HCT116 (cell line): Measurements from ENCODE around the gene GPRC5A. TPM values are rescaled to one million over a fixed set of nuclear protein-coding genes. Genes with fewer than 3 reads are reported as not detected.
"Not testable (repeated sequence)": the region's sequence is repeated elsewhere in the genome, so short reads cannot be mapped to it uniquely, and the experiment has no call there.

Source experiments
- ATAC-seq: fragments of 200-7000 bp; cut with Tn5 transposase; 2 replicates; pipeline ENCODE4 v1.9.1; 2020; ENCODE audit warnings: mild to moderate bottlenecking, moderate library complexity
- BruUV-seq: library from RNA; stranded (reverse); fragments of 400-500 nt; replicated peaks from 2 replicates; lab custom pipeline; 2021; lab: Mats Ljungman, UMichigan
- CTCF ChIA-PET: fragments of 300-600 bp; sonication (Branson Sonifier 250); formaldehyde crosslinking; loops from one replicate; lab custom pipeline; 2021; ENCODE audit warnings: antibody characterized with exemption; lab: Charles Lee
- POLR2A ChIA-PET: fragments of 300-600, 350-600 bp; sonication (Branson Sonifier 250); formaldehyde crosslinking; loops from one replicate; lab custom pipeline; 2021; ENCODE audit warnings: antibody characterized with exemption; lab: Charles Lee
- RAD21 ChIA-PET, 2 experiments: fragments of 300-600 bp; sonication (Branson Sonifier 250); formaldehyde crosslinking; loops; one replicate each; lab custom pipeline; 2023; ENCODE audit warnings: low total read pairs in 2 of 2; ENCODE audit not compliant: uncharacterized antibody in 2 of 2, unreplicated experiment in 2 of 2, low non-redundant PET in 1 of 2; lab: Charles Lee
- DNase-seq: peaks from one replicate; pipeline ENCODE4 v3.0.0-alpha.2; 2010; ENCODE audit warnings: low read depth, low spot score
- H2AFZ ChIP-seq: fragments of 200-600 bp; shearing (Covaris generic), sonication (generic); 2 replicates; pipeline ENCODE4 v1.6.1; 2017; ENCODE audit warnings: low read depth, mixed run types, mixed read lengths, antibody characterized with exemption, low read length; ENCODE audit not compliant: poor library complexity, severe bottlenecking
- H3K27ac ChIP-seq: 2 replicates; pipeline ENCODE4 v1.5.1; 2012; ENCODE audit warnings: low read depth, low read length
- H3K27me3 ChIP-seq: fragments of 200-600 bp; sonication (generic); 2 replicates; pipeline ENCODE4 v1.6.1; 2016; ENCODE audit warnings: mixed run types, low read length, mixed read lengths; ENCODE audit not compliant: insufficient read depth
- H3K36me3 ChIP-seq, 2 experiments: fragments of 200-500 bp in 1 of 2; fragments of 200-600 bp in 1 of 2; sonication (Bioruptor generic) in 1 of 2; sonication (generic) in 1 of 2; 2 replicates each; pipeline versions ENCODE4 v1.5.1 to v1.6.1; 2014 to 2016; ENCODE audit warnings: low read length in 2 of 2, inconsistent platforms in 1 of 2, mixed read lengths in 1 of 2, mixed run types in 1 of 2; ENCODE audit not compliant: insufficient read depth in 2 of 2, control insufficient read depth in 1 of 2
- H3K4me1 ChIP-seq, 2 experiments: fragments of 200-600 bp in 1 of 2; sonication (generic) in 1 of 2; 2 replicates each; pipeline versions ENCODE4 v1.5.1 to v1.6.1; 2012 to 2017; ENCODE audit warnings: low read length in 2 of 2, inconsistent platforms in 1 of 2, mild to moderate bottlenecking in 1 of 2, mixed read lengths in 1 of 2, mixed run types in 1 of 2, moderate library complexity in 1 of 2; ENCODE audit not compliant: insufficient read depth in 2 of 2, control insufficient read depth in 1 of 2
- H3K4me2 ChIP-seq: fragments of 200-600 bp; sonication (generic); 2 replicates; pipeline ENCODE4 v1.6.1; 2017; ENCODE audit warnings: mixed run types, low read length, mixed read lengths
- H3K4me3 ChIP-seq, 2 experiments: fragments of 200-600 bp in 1 of 2; sonication (generic) in 1 of 2; replicated peaks in 1 of 2; 2 replicates each; pipeline ENCODE4 v1.5.1; 2011 to 2016; ENCODE audit warnings: low read length in 2 of 2, control low read depth in 1 of 2, low read depth in 1 of 2, mild to moderate bottlenecking in 1 of 2, mixed read lengths in 1 of 2, mixed run types in 1 of 2
- H3K79me2 ChIP-seq: fragments of 200-600 bp; sonication (generic); 2 replicates; pipeline ENCODE4 v1.6.1; 2017; ENCODE audit warnings: mild to moderate bottlenecking, mixed run types, low read length, moderate library complexity, mixed read lengths; ENCODE audit not compliant: insufficient read depth
- H3K9ac ChIP-seq: fragments of 200-600 bp; sonication (generic); 2 replicates; pipeline ENCODE4 v1.6.1; 2016; ENCODE audit warnings: low read length, mixed read lengths
- H3K9me2 ChIP-seq: fragments of 200-600 bp; sonication (generic), shearing (Covaris generic); 2 replicates; pipeline ENCODE4 v1.6.1; 2017; ENCODE audit warnings: mixed run types, mild to moderate bottlenecking, moderate library complexity; ENCODE audit not compliant: insufficient read depth
- H3K9me3 ChIP-seq, 2 experiments: fragments of 200-500 bp in 1 of 2; fragments of 200-600 bp in 1 of 2; sonication (Bioruptor generic) in 1 of 2; sonication (generic) in 1 of 2; 2 replicates each; pipeline ENCODE4 v1.6.1; 2014 to 2017; ENCODE audit warnings: low read length in 2 of 2, mixed read lengths in 2 of 2, inconsistent platforms in 1 of 2, low read depth in 1 of 2, mild to moderate bottlenecking in 1 of 2, mixed run types in 1 of 2, moderate library complexity in 1 of 2; ENCODE audit not compliant: control insufficient read depth in 1 of 2, insufficient read depth in 1 of 2
- H4K20me1 ChIP-seq: fragments of 200-600 bp; sonication (generic), shearing (Covaris generic); 2 replicates; pipeline ENCODE4 v1.6.1; 2017; ENCODE audit warnings: mixed run types, mild to moderate bottlenecking, moderate library complexity; ENCODE audit not compliant: insufficient read depth
- POLR2AphosphoS5 ChIP-seq: IDR thresholded peaks from 2 replicates; pipeline ENCODE4 v1.6.1; 2011; ENCODE audit warnings: mild to moderate bottlenecking, low read depth, low read length, moderate library complexity
- RAD21 ChIP-seq: IDR thresholded peaks from 2 replicates; pipeline ENCODE4 v1.6.1; 2012; ENCODE audit warnings: low read depth, mild to moderate bottlenecking
- SIN3A ChIP-seq: IDR thresholded peaks from 2 replicates; pipeline ENCODE4 v1.6.1; 2012; ENCODE audit warnings: low read depth
- SRF ChIP-seq: IDR thresholded peaks from 2 replicates; pipeline ENCODE4 v1.6.1; 2012; ENCODE audit warnings: low read depth
- YY1 ChIP-seq: IDR thresholded peaks from 2 replicates; pipeline ENCODE4 v1.6.1; 2011; ENCODE audit warnings: low read length, low read depth, moderate library complexity, mild to moderate bottlenecking; ENCODE audit not compliant: insufficient replicate concordance; ENCODE audit errors: extremely low read depth
- intact Hi-C: fragments of 100-400 bp; cut with micrococcal nuclease; formaldehyde crosslinking; loops from 2 replicates; pipeline ENCODE4 v1.10.0; 2022
- total RNA-seq: library from RNA; stranded (reverse); gene quantifications from one replicate; pipeline ENCODE4 v1.2.1, GENCODE V29; 2021; ENCODE audit not compliant: unreplicated experiment
- TF ChIP-seq, protein P1 (sequence below): IDR thresholded peaks from 2 replicates; pipeline ENCODE4 v1.6.1; 2011; ENCODE audit warnings: mild to moderate bottlenecking, low read length, moderate library complexity; ENCODE audit not compliant: insufficient replicate concordance; ENCODE audit errors: extremely low read depth
- TF ChIP-seq, protein P2 (sequence below): IDR thresholded peaks from 2 replicates; pipeline ENCODE4 v1.6.1; 2012
- TF ChIP-seq, protein P3 (sequence below): IDR thresholded peaks from 2 replicates; pipeline ENCODE4 v1.6.1; 2012; ENCODE audit warnings: low read depth

The GPRC5A gene
- total RNA-seq, 1 experiment from 2014 or later, result 305 TPM

DNA sequence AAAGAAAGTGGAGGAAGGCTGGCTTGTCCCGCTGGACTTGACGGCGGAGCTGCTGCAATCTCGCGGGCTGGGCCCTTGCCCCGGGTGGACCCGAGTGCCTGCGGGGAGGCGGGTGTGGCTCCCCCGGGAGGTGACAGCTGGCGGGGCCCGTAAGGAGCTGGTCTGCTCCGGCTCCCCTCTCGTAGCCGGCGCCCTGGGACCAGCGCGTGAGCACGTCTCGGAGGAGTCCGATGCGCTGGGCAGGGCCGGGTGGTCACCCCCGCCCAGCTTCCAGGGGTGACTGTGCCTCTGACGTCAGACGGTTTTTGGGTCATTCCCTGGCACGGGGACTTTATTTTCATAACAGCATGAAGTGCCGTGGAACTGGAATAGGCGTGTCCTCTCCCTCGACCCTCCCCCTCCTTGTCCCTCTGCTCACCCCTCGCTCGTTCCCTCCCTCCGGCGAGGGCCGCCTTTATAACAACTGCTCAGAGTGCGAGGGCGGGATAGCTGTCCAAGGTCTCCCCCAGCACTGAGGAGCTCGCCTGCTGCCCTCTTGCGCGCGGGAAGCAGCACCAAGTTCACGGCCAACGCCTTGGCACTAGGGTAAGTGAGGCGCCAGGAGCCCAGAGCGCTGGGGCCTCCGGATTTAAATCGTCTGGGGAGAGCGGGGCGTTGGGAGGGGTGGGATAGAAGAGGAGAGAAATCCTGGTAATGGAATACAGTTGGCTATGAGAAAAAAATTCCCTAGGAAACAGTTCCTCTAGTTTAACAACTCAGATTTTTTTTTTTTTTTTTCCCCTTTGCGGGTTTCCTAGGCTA is at the start of gene GPRC5A (continued):
- TF ChIP-seq, protein P1, sequence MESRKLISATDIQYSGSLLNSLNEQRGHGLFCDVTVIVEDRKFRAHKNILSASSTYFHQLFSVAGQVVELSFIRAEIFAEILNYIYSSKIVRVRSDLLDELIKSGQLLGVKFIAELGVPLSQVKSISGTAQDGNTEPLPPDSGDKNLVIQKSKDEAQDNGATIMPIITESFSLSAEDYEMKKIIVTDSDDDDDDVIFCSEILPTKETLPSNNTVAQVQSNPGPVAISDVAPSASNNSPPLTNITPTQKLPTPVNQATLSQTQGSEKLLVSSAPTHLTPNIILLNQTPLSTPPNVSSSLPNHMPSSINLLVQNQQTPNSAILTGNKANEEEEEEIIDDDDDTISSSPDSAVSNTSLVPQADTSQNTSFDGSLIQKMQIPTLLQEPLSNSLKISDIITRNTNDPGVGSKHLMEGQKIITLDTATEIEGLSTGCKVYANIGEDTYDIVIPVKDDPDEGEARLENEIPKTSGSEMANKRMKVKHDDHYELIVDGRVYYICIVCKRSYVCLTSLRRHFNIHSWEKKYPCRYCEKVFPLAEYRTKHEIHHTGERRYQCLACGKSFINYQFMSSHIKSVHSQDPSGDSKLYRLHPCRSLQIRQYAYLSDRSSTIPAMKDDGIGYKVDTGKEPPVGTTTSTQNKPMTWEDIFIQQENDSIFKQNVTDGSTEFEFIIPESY, result peak; percentile 60
- TF ChIP-seq SRF, result no peak
- TF ChIP-seq, protein P2, sequence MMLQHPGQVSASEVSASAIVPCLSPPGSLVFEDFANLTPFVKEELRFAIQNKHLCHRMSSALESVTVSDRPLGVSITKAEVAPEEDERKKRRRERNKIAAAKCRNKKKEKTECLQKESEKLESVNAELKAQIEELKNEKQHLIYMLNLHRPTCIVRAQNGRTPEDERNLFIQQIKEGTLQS, result no peak
- peak; percentile 97 for TF ChIP-seq POLR2AphosphoS5
- peak; percentile 17 for TF ChIP-seq YY1
- TF ChIP-seq, all 23 proteins: peak for 6

DNA sequence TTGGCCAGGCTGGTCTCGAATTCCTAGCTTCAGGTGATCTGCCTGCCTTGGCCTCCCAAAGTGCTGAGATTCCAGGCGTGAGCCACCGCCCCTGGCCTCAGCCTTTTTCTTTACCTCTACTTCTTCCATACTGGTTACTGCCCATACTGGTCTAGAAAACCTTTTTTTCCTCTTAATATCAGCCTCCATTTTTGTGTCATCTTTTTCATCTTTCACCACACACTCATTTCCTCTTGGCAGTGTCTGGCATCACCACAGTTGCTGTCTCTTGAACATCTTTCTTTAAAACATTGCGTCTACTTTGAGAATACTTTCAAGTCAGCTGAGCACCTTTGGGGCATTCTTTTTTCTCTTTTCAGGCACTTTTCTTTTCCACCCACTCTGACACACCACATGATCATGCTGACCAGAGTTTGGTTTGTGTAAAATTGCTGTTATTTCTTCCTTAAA is 45.5 kb upstream of the GPRC5A start:
- peaks cover 52 to 57% of the 10 kb centered on the region in 2 experiments for H3K4me1 ChIP-seq
- H3K4me3 ChIP-seq, result no peak overlapping the region
- DNase-seq, result no peak
- H3K9me2 ChIP-seq, result no peaks in the 10 kb centered on the region
- ATAC-seq, result no peak
- H3K27ac ChIP-seq, result peak overlapping the region; percentile 58
- intact Hi-C loops, result no loop called here
- no peak overlapping the region for H2AFZ ChIP-seq
- H3K9ac ChIP-seq, result no peak overlapping the region
- no peaks in the 10 kb centered on the region for H3K79me2 ChIP-seq
- H4K20me1 ChIP-seq, result no peaks in the 10 kb centered on the region
- no peaks in the 10 kb centered on the region for H3K27me3 ChIP-seq
- RAD21 ChIA-PET, result no interaction called here
- CTCF ChIA-PET, result no interaction called here
- H3K36me3 ChIP-seq, result peaks cover 0 to 20% of the 10 kb centered on the region in 2 experiments; a peak in 2 of 4 replicates
- BruUV-seq, result no TSS peak
- no peaks in the 10 kb centered on the region for H3K9me3 ChIP-seq
- no peak overlapping the region for H3K4me2 ChIP-seq
- POLR2A ChIA-PET, result interaction anchor here (1.0 to 1.8 kb wide), 3 partner anchors 9 to 26 kb away, joined by 3 to 10 read pairs (median 4); no protein-coding TSS in a partner anchor
- TF ChIP-seq RAD21, result no peak
- TF ChIP-seq SIN3A, result no peak
- TF ChIP-seq, protein P3, sequence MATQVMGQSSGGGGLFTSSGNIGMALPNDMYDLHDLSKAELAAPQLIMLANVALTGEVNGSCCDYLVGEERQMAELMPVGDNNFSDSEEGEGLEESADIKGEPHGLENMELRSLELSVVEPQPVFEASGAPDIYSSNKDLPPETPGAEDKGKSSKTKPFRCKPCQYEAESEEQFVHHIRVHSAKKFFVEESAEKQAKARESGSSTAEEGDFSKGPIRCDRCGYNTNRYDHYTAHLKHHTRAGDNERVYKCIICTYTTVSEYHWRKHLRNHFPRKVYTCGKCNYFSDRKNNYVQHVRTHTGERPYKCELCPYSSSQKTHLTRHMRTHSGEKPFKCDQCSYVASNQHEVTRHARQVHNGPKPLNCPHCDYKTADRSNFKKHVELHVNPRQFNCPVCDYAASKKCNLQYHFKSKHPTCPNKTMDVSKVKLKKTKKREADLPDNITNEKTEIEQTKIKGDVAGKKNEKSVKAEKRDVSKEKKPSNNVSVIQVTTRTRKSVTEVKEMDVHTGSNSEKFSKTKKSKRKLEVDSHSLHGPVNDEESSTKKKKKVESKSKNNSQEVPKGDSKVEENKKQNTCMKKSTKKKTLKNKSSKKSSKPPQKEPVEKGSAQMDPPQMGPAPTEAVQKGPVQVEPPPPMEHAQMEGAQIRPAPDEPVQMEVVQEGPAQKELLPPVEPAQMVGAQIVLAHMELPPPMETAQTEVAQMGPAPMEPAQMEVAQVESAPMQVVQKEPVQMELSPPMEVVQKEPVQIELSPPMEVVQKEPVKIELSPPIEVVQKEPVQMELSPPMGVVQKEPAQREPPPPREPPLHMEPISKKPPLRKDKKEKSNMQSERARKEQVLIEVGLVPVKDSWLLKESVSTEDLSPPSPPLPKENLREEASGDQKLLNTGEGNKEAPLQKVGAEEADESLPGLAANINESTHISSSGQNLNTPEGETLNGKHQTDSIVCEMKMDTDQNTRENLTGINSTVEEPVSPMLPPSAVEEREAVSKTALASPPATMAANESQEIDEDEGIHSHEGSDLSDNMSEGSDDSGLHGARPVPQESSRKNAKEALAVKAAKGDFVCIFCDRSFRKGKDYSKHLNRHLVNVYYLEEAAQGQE, result no peak
- TF ChIP-seq, all 23 proteins: peak for 0

DNA sequence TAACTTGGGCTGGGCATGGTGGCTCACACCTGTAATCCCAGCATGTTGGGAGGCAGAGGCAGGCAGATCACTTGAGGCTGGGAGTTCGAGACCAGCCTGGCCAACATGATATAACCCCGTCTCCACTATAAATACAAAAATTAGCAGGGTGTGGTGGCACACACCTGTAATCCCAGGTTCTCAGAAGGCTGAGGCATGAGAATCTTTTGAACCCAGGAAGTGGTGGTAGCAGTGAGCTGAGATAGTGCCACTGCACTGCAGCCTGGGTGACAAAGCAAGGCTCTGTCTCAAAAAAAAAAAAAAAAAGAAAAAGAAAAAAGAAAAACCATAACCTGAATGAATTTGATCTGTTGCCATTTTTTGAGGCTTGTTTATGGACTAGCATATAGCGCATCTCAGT is 44.6 kb upstream of the GPRC5A start:
- POLR2A ChIA-PET, result interaction anchor here (1.6 to 1.8 kb wide), 2 partner anchors 20 to 26 kb away, joined by 4 to 10 read pairs; no protein-coding TSS in a partner anchor
- ATAC-seq, H3K4me3 ChIP-seq, intact Hi-C loops, H3K9me2 ChIP-seq, DNase-seq, H3K9me3 ChIP-seq, H3K4me2 ChIP-seq, RAD21 ChIA-PET, BruUV-seq, H4K20me1 ChIP-seq, CTCF ChIA-PET, H3K27ac ChIP-seq, H3K79me2 ChIP-seq, H3K9ac ChIP-seq, H3K27me3 ChIP-seq, H2AFZ ChIP-seq: not testable (repeated sequence)
- Histone ChIP-seq H3K4me1 (peaks cover 44 to 47% of the 10 kb centered on the region in 2 experiments), H3K36me3 (peaks cover 0 to 28% of the 10 kb centered on the region in 2 experiments; a peak in 2 of 4 replicates)
